Measurements from ENCODE around the gene BCAS3. TPM values are rescaled to one million over a fixed set of nuclear protein-coding genes. Genes with fewer than 3 reads are reported as not detected.

BCAS3 gene
- total RNA-seq, 1 experiment from 2014 or later = 14.4 TPM

- H3K36me3 ChIP-seq (ENCODE audit: insufficient read depth, low read length, poor library complexity, severe bottlenecking) = no peaks in the 10 kb centered on the region
- intact Hi-C loops (cut with micrococcal nuclease; ENCODE audit: unreplicated experiment) = no loop called here
- no TSS peak for BruUV-seq (replicated peaks)
- POLR2A ChIA-PET (ENCODE audit: low non-redundant PET) = interaction anchor here (0.5 to 0.7 kb wide), 2 partner anchors 11 to 35 kb away, joined by 3 to 6 read pairs; no protein-coding TSS in a partner anchor
- TF ChIP-seq CTCF (conservative IDR thresholded peaks at IDR 0.05; ENCODE audit: low read depth, low read length) = no peak
- H3K4me1 ChIP-seq (ENCODE audit: insufficient read depth, low read length, poor library complexity, severe bottlenecking) = no peaks in the 10 kb centered on the region
- H3K4me3 ChIP-seq (ENCODE audit: low read depth, low read length, poor library complexity, severe bottlenecking) = no peak overlapping the region
- H3K9me3 ChIP-seq (ENCODE audit: low read depth, low read length, poor library complexity, severe bottlenecking) = no peaks in the 10 kb centered on the region
- no peaks in the 10 kb centered on the region for H3K27me3 ChIP-seq (replicated peaks; ENCODE audit: insufficient read depth, low read depth, low read length, poor library complexity)
- DNase-seq (ENCODE audit: low spot score) = no peak
- H3K27ac ChIP-seq (ENCODE audit: low read depth, low read length, poor library complexity, severe bottlenecking) = no peak overlapping the region
- CTCF ChIA-PET = interaction anchor here (0.6 kb wide), 1 partner anchor 92 kb away, joined by 3 read pairs; no protein-coding TSS in a partner anchor
Observed at GRCh38 chr17:61307905-61308886, 630.5 kb downstream of the BCAS3 start.

DNA sequence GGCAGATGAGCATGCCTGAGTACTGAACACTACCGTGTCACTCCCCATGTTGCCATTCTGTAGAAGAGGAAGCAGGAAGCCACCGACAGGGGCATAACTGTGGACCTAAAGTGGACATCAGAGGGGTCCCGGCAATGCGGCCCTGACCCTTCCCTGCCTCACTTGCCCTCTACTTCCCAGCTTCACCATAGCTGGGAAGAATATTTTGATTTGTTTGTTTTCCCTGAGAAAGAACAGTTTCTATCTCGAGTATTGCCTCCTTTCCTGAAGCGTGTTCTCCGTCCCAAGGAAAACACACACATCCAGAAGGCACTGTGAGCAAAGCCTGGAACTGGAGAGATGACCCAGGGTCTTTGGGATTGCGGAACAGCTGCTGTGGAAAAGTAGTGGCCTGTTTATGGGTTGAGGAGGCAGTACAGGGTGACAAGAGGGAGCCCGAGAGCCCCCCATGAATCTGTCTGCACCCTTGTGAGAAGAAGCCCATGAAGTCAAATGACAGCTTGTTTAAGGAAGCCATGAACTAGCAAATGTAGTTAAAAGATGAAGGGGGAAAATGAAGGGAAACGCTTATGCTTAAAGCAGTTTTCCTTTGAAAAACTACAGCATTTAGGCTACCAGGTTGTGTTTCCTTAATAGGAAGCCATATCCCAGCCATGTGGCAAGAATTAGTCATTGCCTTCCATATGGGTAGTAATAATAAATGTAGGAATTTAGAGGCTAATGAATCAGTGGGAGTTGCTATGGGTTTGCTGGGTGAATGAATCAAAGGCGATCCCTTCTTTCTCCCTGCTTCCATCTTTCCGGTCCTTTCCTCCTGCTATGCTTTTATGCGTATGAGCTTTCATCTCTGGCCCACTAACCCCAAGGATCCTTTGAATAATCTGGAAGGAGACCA is 632.0 kb downstream of the BCAS3 start:
- no peak for TF ChIP-seq CTCF (conservative IDR thresholded peaks at IDR 0.05; ENCODE audit: low read depth, low read length)
- TF ChIP-seq EZH2 (IDR thresholded peaks at IDR 0.05; ENCODE audit: borderline replicate concordance, low read depth, low read length, poor library complexity, severe bottlenecking) = no peak
- H3K27ac ChIP-seq (ENCODE audit: low read depth, low read length, poor library complexity, severe bottlenecking) = no peak overlapping the region
- POLR2A ChIA-PET (ENCODE audit: low non-redundant PET) = no interaction called here
- no peaks in the 10 kb centered on the region for H3K36me3 ChIP-seq (ENCODE audit: insufficient read depth, low read length, poor library complexity, severe bottlenecking)
- CTCF ChIA-PET = no interaction called here
- DNase-seq (ENCODE audit: low spot score) = no peak
- intact Hi-C loops (cut with micrococcal nuclease; ENCODE audit: unreplicated experiment) = no loop called here
- no peaks in the 10 kb centered on the region for H3K4me1 ChIP-seq (ENCODE audit: insufficient read depth, low read length, poor library complexity, severe bottlenecking)
- H3K9me3 ChIP-seq (ENCODE audit: low read depth, low read length, poor library complexity, severe bottlenecking) = no peaks in the 10 kb centered on the region
- no peak overlapping the region for H3K4me3 ChIP-seq (ENCODE audit: low read depth, low read length, poor library complexity, severe bottlenecking)
- H3K27me3 ChIP-seq (replicated peaks; ENCODE audit: insufficient read depth, low read depth, low read length, poor library complexity) = no peaks in the 10 kb centered on the region
- BruUV-seq (replicated peaks) = no TSS peak

DNA sequence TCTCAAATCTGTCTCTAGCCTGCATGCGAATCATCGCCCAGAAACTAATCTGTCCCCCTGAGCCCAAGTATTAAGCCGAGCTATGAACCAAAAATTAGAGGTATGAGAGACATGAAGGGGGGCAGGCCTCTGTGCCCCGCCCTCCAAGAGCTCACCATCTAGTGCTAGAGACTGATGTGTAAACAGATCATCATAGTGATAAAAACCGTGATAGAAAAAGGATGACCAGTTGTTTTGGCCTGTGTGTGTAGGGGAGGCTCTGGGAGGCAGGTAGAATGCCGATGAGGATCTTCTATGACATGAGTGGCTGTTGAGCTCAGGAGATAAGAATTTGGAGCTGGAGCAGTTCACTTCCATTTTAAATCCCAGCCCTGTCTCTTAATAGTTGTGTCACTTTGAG is 632.9 kb downstream of the BCAS3 start:
- no peaks in the 10 kb centered on the region for H3K4me1 ChIP-seq (ENCODE audit: insufficient read depth, low read length, poor library complexity, severe bottlenecking)
- ChIA-PET CTCF (no interaction called here), POLR2A (ENCODE audit: low non-redundant PET) (no interaction called here)
- H3K9me3 ChIP-seq (ENCODE audit: low read depth, low read length, poor library complexity, severe bottlenecking) = no peaks in the 10 kb centered on the region
- no peak for DNase-seq (ENCODE audit: low spot score)
- H3K36me3 ChIP-seq (ENCODE audit: insufficient read depth, low read length, poor library complexity, severe bottlenecking) = no peaks in the 10 kb centered on the region
- no TSS peak for BruUV-seq (replicated peaks)
- H3K27ac ChIP-seq (ENCODE audit: low read depth, low read length, poor library complexity, severe bottlenecking) = no peak overlapping the region
- intact Hi-C loops (cut with micrococcal nuclease; ENCODE audit: unreplicated experiment) = no loop called here
- no peak overlapping the region for H3K4me3 ChIP-seq (ENCODE audit: low read depth, low read length, poor library complexity, severe bottlenecking)
- no peaks in the 10 kb centered on the region for H3K27me3 ChIP-seq (replicated peaks; ENCODE audit: insufficient read depth, low read depth, low read length, poor library complexity)
- TF ChIP-seq CTCF (conservative IDR thresholded peaks at IDR 0.05; ENCODE audit: low read depth, low read length) = no peak
- no peak for TF ChIP-seq EZH2 (IDR thresholded peaks at IDR 0.05; ENCODE audit: borderline replicate concordance, low read depth, low read length, poor library complexity, severe bottlenecking)

Data from A673 (cell line).